NCI-H2029 (cell line): ENCODE measurements around the gene CPNE5.

Experiments
- DNase-seq: peaks from one replicate; lab custom pipeline; 2025; lab: John Stamatoyannopoulos, UW

The CPNE5 gene

GRCh38 chr6:36700071-36700812 is 139.0 kb downstream of the CPNE5 start:
- no peak for DNase-seq

- DNase-seq = no peak
Measured at GRCh38 chr6:36699348-36699747, 139.9 kb downstream of the CPNE5 start.

GRCh38 chr6:36698871-36699271 is 140.4 kb downstream of the CPNE5 start:
- DNase-seq = no peak

- DNase-seq = no peak
Measured at GRCh38 chr6:36698196-36698595, 141.0 kb downstream of the CPNE5 start.

GRCh38 chr6:36697481-36697903 is 141.8 kb downstream of the CPNE5 start, which contains the start of gene RAB44:
Gene RAB44 (plus strand): TSS chr6:36697826. CDS start chr6:36704236, 6,410 bp downstream.
- no peak for DNase-seq

GRCh38 chr6:36695414-36695813 is 143.8 kb downstream of the CPNE5 start:
- no peak for DNase-seq

- DNase-seq = no peak
Measured at GRCh38 chr6:36694616-36695015, 144.6 kb downstream of the CPNE5 start.

GRCh38 chr6:36692861-36693702 is 146.2 kb downstream of the CPNE5 start:
- no peak for DNase-seq

- DNase-seq = no peak
Measured at GRCh38 chr6:36692220-36692619, 147.0 kb downstream of the CPNE5 start.

GRCh38 chr6:36691612-36692011 is 147.6 kb downstream of the CPNE5 start:
- DNase-seq = no peak

- no peak for DNase-seq
Measured at GRCh38 chr6:36691011-36691410, 148.2 kb downstream of the CPNE5 start.
